H1 (cell line): ENCODE data around the gene WDR41. TPM values are rescaled to one million over a fixed set of nuclear protein-coding genes. Genes with fewer than 3 reads are reported as not detected.

Source experiments
- CTCF ChIA-PET: fragments of 300-600 bp; sonication (Branson Sonifier 250); formaldehyde crosslinking; loops from one replicate; lab custom pipeline; 2021; ENCODE audit not compliant: partially characterized antibody; lab: Charles Lee
- POLR2A ChIA-PET: fragments of 300-600 bp; sonication (Branson Sonifier 250); formaldehyde crosslinking; loops from one replicate; lab custom pipeline; 2021; ENCODE audit warnings: inconsistent platforms; ENCODE audit not compliant: partially characterized antibody; lab: Charles Lee
- DNase-seq, 2 experiments: peaks; one replicate each; pipeline versions ENCODE4 v3.0.0 to v3.0.0-alpha.2; 2010 to 2022; ENCODE audit warnings: low spot score in 2 of 2, low read depth in 1 of 2, mixed read lengths in 1 of 2
- FAIRE-seq: peaks from 2 replicates; lab custom pipeline; 2011; peaks lifted over from hg19 to GRCh38; lab: Jason Lieb, UNC
- H2AFZ ChIP-seq: 2 replicates; pipeline ENCODE4 v1.8.1; 2012; ENCODE audit warnings: low read length, inconsistent platforms
- H2AK5ac ChIP-seq: 2 replicates; pipeline ENCODE4 v1.6.1; 2013; ENCODE audit warnings: low read depth, low read length
- H2BK120ac ChIP-seq: replicated peaks from 2 replicates; pipeline ENCODE3; 2013; ENCODE audit warnings: low read depth, low read length, inconsistent platforms
- H2BK12ac ChIP-seq: 2 replicates; pipeline ENCODE4 v1.6.1; 2013; ENCODE audit warnings: low read depth, low read length
- H2BK15ac ChIP-seq: 2 replicates; pipeline ENCODE4 v1.6.1; 2013; ENCODE audit warnings: low read length
- H2BK20ac ChIP-seq: 2 replicates; pipeline ENCODE4 v1.6.1; 2013; ENCODE audit warnings: low read length
- H2BK5ac ChIP-seq: 2 replicates; pipeline ENCODE4 v1.6.1; 2013; ENCODE audit warnings: low read depth, low read length
- H3K14ac ChIP-seq: 2 replicates; pipeline ENCODE4 v1.6.1; 2013; ENCODE audit warnings: inconsistent platforms; ENCODE audit not compliant: insufficient read length
- H3K18ac ChIP-seq: 2 replicates; pipeline ENCODE4 v1.6.1; 2013; ENCODE audit warnings: low read length; ENCODE audit errors: extremely low read depth
- H3K23ac ChIP-seq: 2 replicates; pipeline ENCODE4 v1.6.1; 2013; ENCODE audit warnings: inconsistent platforms; ENCODE audit not compliant: insufficient read length
- H3K23me2 ChIP-seq: 2 replicates; pipeline ENCODE4 v1.6.1; 2013; ENCODE audit warnings: low read depth, low read length
- H3K27ac ChIP-seq: 2 replicates; pipeline ENCODE4 v1.6.1; 2011; ENCODE audit warnings: low read depth, low read length, inconsistent platforms
- H3K27me3 ChIP-seq, 4 experiments: replicated peaks in 1 of 4; 1 replicate in 1 of 4; 2 replicates in 3 of 4; pipeline versions ENCODE4 v1.6.1 to v1.8.1; 2011 to 2013; ENCODE audit warnings: low read length in 3 of 4, mild to moderate bottlenecking in 3 of 4, inconsistent platforms in 2 of 4, mixed read lengths in 2 of 4, moderate library complexity in 1 of 4; ENCODE audit not compliant: control insufficient read depth in 3 of 4, insufficient read depth in 3 of 4; ENCODE audit errors: extremely low read depth in 1 of 4
- H3K36me3 ChIP-seq, 4 experiments: 2 replicates each; pipeline versions ENCODE4 v1.6.1 to v1.8.1; 2011 to 2013; ENCODE audit warnings: mild to moderate bottlenecking in 4 of 4, low read length in 3 of 4, moderate library complexity in 2 of 4, control low read depth in 1 of 4, inconsistent platforms in 1 of 4; ENCODE audit not compliant: insufficient read depth in 4 of 4, control insufficient read depth in 2 of 4
- H3K4ac ChIP-seq: replicated peaks from 2 replicates; pipeline ENCODE3; 2013; ENCODE audit warnings: low read length, low read depth, mixed read lengths, inconsistent platforms; ENCODE audit not compliant: insufficient read length
- H3K4me1 ChIP-seq, 4 experiments: replicated peaks in 1 of 4; 1 replicate in 1 of 4; 2 replicates in 3 of 4; pipeline versions ENCODE4 v1.6.1 to v1.8.1; 2011 to 2013; ENCODE audit warnings: low read length in 3 of 4, inconsistent platforms in 2 of 4, mixed read lengths in 1 of 4; ENCODE audit not compliant: insufficient read depth in 4 of 4, control insufficient read depth in 3 of 4
- H3K4me2 ChIP-seq, 2 experiments: 2 replicates each; pipeline versions ENCODE4 v1.6.1 to v1.8.1; 2011 to 2013; ENCODE audit warnings: low read depth in 2 of 2, low read length in 2 of 2, control low read depth in 1 of 2, inconsistent platforms in 1 of 2, mild to moderate bottlenecking in 1 of 2; ENCODE audit not compliant: insufficient read depth in 1 of 2
- H3K4me3 ChIP-seq, 4 experiments: fragments of 200-600, 300-600 bp in 1 of 4; sonication (generic), shearing (Covaris generic), sonication (Bioruptor Twin) in 1 of 4; 2 replicates each; pipeline versions ENCODE4 v1.5.1 to v1.8.1; 2011 to 2016; ENCODE audit warnings: low read length in 4 of 4, low read depth in 3 of 4, control low read depth in 2 of 4, inconsistent platforms in 2 of 4, mild to moderate bottlenecking in 2 of 4, mixed read lengths in 1 of 4, moderate library complexity in 1 of 4; ENCODE audit not compliant: insufficient read depth in 2 of 4; ENCODE audit errors: extremely low read depth in 1 of 4
- H3K56ac ChIP-seq: replicated peaks from 2 replicates; pipeline ENCODE3; 2013; ENCODE audit warnings: low read depth, mild to moderate bottlenecking, mixed read lengths, low read length, inconsistent platforms; ENCODE audit not compliant: insufficient read length
- H3K79me1 ChIP-seq: 2 replicates; pipeline ENCODE4 v1.6.1; 2013; ENCODE audit warnings: low read depth, low read length, control low read depth
- H3K79me2 ChIP-seq, 2 experiments: 2 replicates each; pipeline versions ENCODE4 v1.6.1 to v1.8.1; 2012 to 2013; ENCODE audit warnings: low read length in 2 of 2, mild to moderate bottlenecking in 2 of 2, inconsistent platforms in 1 of 2; ENCODE audit not compliant: insufficient read depth in 2 of 2, control insufficient read depth in 1 of 2
- H3K9ac ChIP-seq, 4 experiments: replicated peaks in 1 of 4; 1 replicate in 1 of 4; 2 replicates in 3 of 4; pipeline versions ENCODE4 v1.6.1 to v1.8.1; 2011 to 2013; ENCODE audit warnings: low read depth in 3 of 4, low read length in 3 of 4, control low read depth in 2 of 4, mild to moderate bottlenecking in 2 of 4, moderate library complexity in 2 of 4, inconsistent platforms in 1 of 4; ENCODE audit errors: extremely low read depth in 1 of 4
- H3K9me3 ChIP-seq, 2 experiments: 2 replicates each; pipeline versions ENCODE4 v1.6.1 to v1.8.1; 2012 to 2013; ENCODE audit warnings: mild to moderate bottlenecking in 2 of 2, moderate library complexity in 2 of 2, control low read depth in 1 of 2, inconsistent platforms in 1 of 2, low read depth in 1 of 2, low read length in 1 of 2, mixed read lengths in 1 of 2; ENCODE audit not compliant: insufficient read depth in 2 of 2
- H4K20me1 ChIP-seq, 2 experiments: replicated peaks in 1 of 2; 2 replicates each; pipeline versions ENCODE3 to v1.8.1; 2011 to 2013; ENCODE audit warnings: inconsistent platforms in 2 of 2, low read length in 2 of 2, mild to moderate bottlenecking in 1 of 2; ENCODE audit not compliant: insufficient read depth in 2 of 2, control insufficient read depth in 1 of 2
- H4K5ac ChIP-seq: 2 replicates; pipeline ENCODE4 v1.6.1; 2013; ENCODE audit warnings: low read length, low read depth, mixed read lengths, inconsistent platforms; ENCODE audit not compliant: insufficient read length
- H4K8ac ChIP-seq: 2 replicates; pipeline ENCODE4 v1.8.0; 2013; ENCODE audit warnings: mild to moderate bottlenecking, moderate library complexity, low read length, inconsistent platforms; ENCODE audit not compliant: insufficient read depth; ENCODE audit errors: extremely low read depth
- H4K91ac ChIP-seq: replicated peaks from 2 replicates; pipeline ENCODE3; 2013; ENCODE audit warnings: low read length, mixed read lengths, inconsistent platforms; ENCODE audit not compliant: insufficient read length
- CBX8 ChIP-seq: fragments of 300-800, 300-1000 bp; sonication (generic); IDR thresholded peaks from 2 replicates; pipeline ENCODE4 v1.7.1; 2016; ENCODE audit warnings: low read depth, low read length, borderline replicate concordance
- CREB1 ChIP-seq: IDR thresholded peaks from 2 replicates; pipeline ENCODE4 v1.6.1; 2012; ENCODE audit warnings: inconsistent platforms
- CTBP2 ChIP-seq: IDR thresholded peaks from 2 replicates; pipeline ENCODE4 v1.7.0; 2011; ENCODE audit warnings: borderline replicate concordance, mild to moderate bottlenecking, moderate library complexity, mixed read lengths, low read length; ENCODE audit not compliant: insufficient read depth, insufficient read length
- HDAC2 ChIP-seq, 2 experiments: fragments of 300-600 bp in 1 of 2; sonication (generic) in 1 of 2; IDR thresholded peaks; 2 replicates each; pipeline ENCODE4 v1.6.1; 2011 to 2012; ENCODE audit warnings: low read depth in 2 of 2, low read length in 2 of 2, mild to moderate bottlenecking in 2 of 2, moderate library complexity in 2 of 2, borderline replicate concordance in 1 of 2, inconsistent platforms in 1 of 2
- KDM4A ChIP-seq: IDR thresholded peaks from one replicate; pipeline ENCODE4 v1.7.1; 2012; ENCODE audit warnings: low read depth, mild to moderate bottlenecking, moderate library complexity, low read length, inconsistent platforms; ENCODE audit not compliant: severe bottlenecking
- KDM5A ChIP-seq: fragments of 200-600 bp; IDR thresholded peaks from 2 replicates; pipeline ENCODE4 v1.7.1; 2012; ENCODE audit warnings: mild to moderate bottlenecking, low read length, inconsistent platforms, mixed read lengths
- RAD21 ChIP-seq, 2 experiments: IDR thresholded peaks in 1 of 2; conservative IDR thresholded peaks in 1 of 2; 2 replicates each; pipeline ENCODE4 v1.6.1; 2011; ENCODE audit warnings: low read depth in 2 of 2, low read length in 2 of 2, improper control_type of control experiment in 1 of 2, inconsistent platforms in 1 of 2, mild to moderate bottlenecking in 1 of 2, moderate library complexity in 1 of 2
- RFX5 ChIP-seq: IDR thresholded peaks from 2 replicates; pipeline ENCODE4 v1.6.1; 2011; ENCODE audit warnings: low read depth, low read length, improper control_type of control experiment, borderline replicate concordance
- SIX5 ChIP-seq: IDR thresholded peaks from 2 replicates; pipeline ENCODE4 v1.6.1; 2011; ENCODE audit warnings: mild to moderate bottlenecking, low read depth, low read length
- SP2 ChIP-seq: IDR thresholded peaks from 2 replicates; pipeline ENCODE4 v1.6.1; 2012; ENCODE audit warnings: mild to moderate bottlenecking, low read length, inconsistent platforms
- TEAD4 ChIP-seq: IDR thresholded peaks from 2 replicates; pipeline ENCODE4 v1.6.1; 2012; ENCODE audit warnings: low read depth, low read length, inconsistent platforms, mixed read lengths
- USF2 ChIP-seq: IDR thresholded peaks from 2 replicates; pipeline ENCODE4 v1.6.1; 2011; ENCODE audit warnings: low read length, improper control_type of control experiment
- YY1 ChIP-seq: IDR thresholded peaks from 2 replicates; pipeline ENCODE4 v1.6.1; 2011; ENCODE audit warnings: low read depth, mild to moderate bottlenecking, low read length
- WGBS, 2 experiments: shearing (Covaris generic) in 1 of 2; methylation state at CpG; one replicate each; pipeline versions ENCODE4 v1.1.6 to v1.1.7; 2013 to 2015; ENCODE audit warnings: low lambda C conversion rate in 2 of 2, mixed read lengths in 2 of 2, inconsistent platforms in 1 of 2, low coverage in 1 of 2, missing lambda C conversion rate in 1 of 2; ENCODE audit not compliant: insufficient replicate concordance in 2 of 2, insufficient coverage in 1 of 2, insufficient read length in 1 of 2; ENCODE audit errors: extremely low coverage in 1 of 2, missing lambda C conversion rate in 1 of 2; 5-methylcytosine and 5-hydroxymethylcytosine counted together
- polyA plus RNA-seq, 7 experiments: library from polyadenylated mRNA; depleted of rRNA in 3 of 7; stranded (reverse) in 5 of 7; unstranded in 2 of 7; fragments of >200 nt in 5 of 7; fragments of 200-250 nt in 2 of 7; gene quantifications; 1 replicate in 5 of 7; 2 replicates in 1 of 7; 4 replicates in 1 of 7; pipeline versions ENCODE4 v1.2.1 to v1.2.3, GENCODE V29; 2011 to 2013; ENCODE audit warnings: missing spikeins in 2 of 7, mixed read lengths in 2 of 7
- total RNA-seq: library from RNA; stranded (reverse); fragmentation: NEBNext Ultra II Directional; extraction: Animal tissue kit (Norgen Biotek cat#: 25700); gene quantifications from 2 replicates; pipeline ENCODE4 v1.2.1, GENCODE V29; 2021

The WDR41 gene
- total and polyA plus RNA-seq, 2 of the 8 experiments (the other 6 are each of a cell fraction or from before 2014, with no cell fraction given) = 16.4 to 44.9 TPM

GRCh38 chr5:77396017-77396416, 96.1 kb downstream of the WDR41 start:
- Histone ChIP-seq H3K4me3 (no peak overlapping the region), H3K23ac (no peak overlapping the region), H2BK120ac (no peak overlapping the region), H2AFZ (0 out of 2 replicates have a peak overlapping the region, but pooled peaks have one; percentile 2), H3K36me3 (no peaks in the 10 kb centered on the region), H3K56ac (no peak overlapping the region), H4K20me1 (no peaks in the 10 kb centered on the region), H2BK15ac (no peak overlapping the region), H2BK20ac (no peak overlapping the region), H3K79me2 (no peaks in the 10 kb centered on the region), H4K5ac (no peak overlapping the region), H3K27ac (no peak overlapping the region), H4K91ac (no peak overlapping the region), H3K79me1 (no peaks in the 10 kb centered on the region), H3K23me2 (no peaks in the 10 kb centered on the region), H2AK5ac (no peak overlapping the region), H3K4me2 (no peak overlapping the region), H3K14ac (no peak overlapping the region), H3K4me1 (peaks cover 0 to 5% (median 0%) of the 10 kb centered on the region in 4 experiments; a peak in 1 of 7 replicates), H3K4ac (no peak overlapping the region), H3K18ac (no peak overlapping the region), H4K8ac (no peak overlapping the region), H2BK12ac (no peak overlapping the region), H2BK5ac (no peak overlapping the region), H3K27me3 (no peaks in the 10 kb centered on the region), H3K9me3 (no peaks in the 10 kb centered on the region), H3K9ac (no peak overlapping the region)
- CTCF ChIA-PET = interaction anchor here (0.6 to 1.1 kb wide), 3 partner anchors 17 to 253 kb away, joined by 3 read pairs; no protein-coding TSS in a partner anchor
- POLR2A ChIA-PET = no interaction called here
- DNase-seq (no peak), FAIRE-seq (no peak)
- WGBS, 2 experiments = 89% methylated on average over 1 of the region's 1 CpG; no CpG with 5 or more reads in 1 of the 2 experiments
- no peak for TF ChIP-seq TEAD4
- no peak for TF ChIP-seq SIX5
- TF ChIP-seq USF2 = no peak
- no peak for TF ChIP-seq RFX5
- no peak for TF ChIP-seq CTBP2
- no peak for TF ChIP-seq CBX8
- TF ChIP-seq KDM5A = no peak
- TF ChIP-seq YY1 = no peak
- no peak for TF ChIP-seq KDM4A
- TF ChIP-seq SP2 = no peak
- no peak for TF ChIP-seq CREB1
- no peak for TF ChIP-seq HDAC2 (IDR thresholded peaks at IDR 0.05; ENCODE audit: borderline replicate concordance in 1 of 2, low read depth in 2 of 2, low read length in 2 of 2)
- TF ChIP-seq RAD21 (IDR thresholded peaks at IDR 0.05 in 1 of 2, conservative IDR thresholded peaks at IDR 0.05 in 1 of 2; ENCODE audit: low read depth in 2 of 2, low read length in 2 of 2) = no peak
